WTC11 (cell line): Measurements from ENCODE around the gene DRC1. TPM values are rescaled to one million over a fixed set of nuclear protein-coding genes. Genes with fewer than 3 reads are reported as not detected.

Source experiments
- ATAC-seq: fragments of 200-7000 bp; cut with Tn5 transposase; 2 replicates; pipeline ENCODE4 v1.10.0; 2021; ENCODE audit warnings: mild to moderate bottlenecking, moderate library complexity
- CTCF ChIA-PET: fragments of 300-600 bp; sonication (Branson Sonifier 250); formaldehyde crosslinking; loops from one replicate; lab custom pipeline; 2021; ENCODE audit warnings: antibody characterized with exemption; lab: Charles Lee
- POLR2A ChIA-PET: fragments of 350-600 bp; sonication (Branson Sonifier 250); formaldehyde crosslinking; loops from one replicate; lab custom pipeline; 2021; ENCODE audit warnings: antibody characterized with exemption; lab: Charles Lee
- DNase-seq: peaks from one replicate; pipeline ENCODE4 v3.0.0; 2021; ENCODE audit warnings: low spot score
- H3K27ac Mint-ChIP-seq: 2 replicates; pipeline ENCODE4 v1.8.0; 2021; ENCODE audit warnings: mixed read lengths
- H3K27me3 Mint-ChIP-seq: 2 replicates; pipeline ENCODE4 v1.8.0; 2021; ENCODE audit warnings: low read depth, mild to moderate bottlenecking, moderate library complexity, mixed read lengths
- H3K36me3 Mint-ChIP-seq: 2 replicates; pipeline ENCODE4 v1.8.0; 2021; ENCODE audit warnings: mixed read lengths
- H3K4me1 Mint-ChIP-seq: 2 replicates; pipeline ENCODE4 v1.8.0; 2022; ENCODE audit warnings: mixed read lengths
- H3K4me3 Mint-ChIP-seq: 2 replicates; pipeline ENCODE4 v1.8.0; 2021; ENCODE audit warnings: mild to moderate bottlenecking, moderate library complexity, mixed read lengths
- H3K9me3 Mint-ChIP-seq: 2 replicates; pipeline ENCODE4 v1.8.0; 2021; ENCODE audit warnings: mixed read lengths
- ATF6 ChIP-seq: sonication (generic); formaldehyde crosslinking; IDR thresholded peaks from 2 replicates; pipeline ENCODE4 v1.8.1; 2023; ENCODE audit warnings: mild to moderate bottlenecking, missing genetic modification reagents
- ESRRA ChIP-seq: sonication (generic); formaldehyde crosslinking; IDR thresholded peaks from 2 replicates; pipeline ENCODE4 v1.8.1; 2022; ENCODE audit warnings: mild to moderate bottlenecking, missing genetic modification reagents, borderline replicate concordance
- FOXJ3 ChIP-seq: sonication (generic); formaldehyde crosslinking; IDR thresholded peaks from 2 replicates; pipeline ENCODE4 v1.9.0; 2021; ENCODE audit warnings: missing genetic modification reagents, mild to moderate bottlenecking, borderline replicate concordance
- FOXK1 ChIP-seq: sonication (generic); formaldehyde crosslinking; IDR thresholded peaks from 2 replicates; pipeline ENCODE4 v1.8.0; 2022; ENCODE audit warnings: mild to moderate bottlenecking, moderate library complexity, missing genetic modification reagents
- FOXP1 ChIP-seq: sonication (generic); formaldehyde crosslinking; IDR thresholded peaks from 2 replicates; pipeline ENCODE4 v1.8.0; 2022; ENCODE audit warnings: missing genetic modification reagents, mild to moderate bottlenecking, moderate library complexity, borderline replicate concordance
- GTF2I ChIP-seq: fragments of 250-450 bp; sonication (Bioruptor Pico); conservative IDR thresholded peaks from 2 replicates; pipeline ENCODE4 v1.4.0; 2021; ENCODE audit warnings: mild to moderate bottlenecking
- OVOL2 ChIP-seq: fragments of 250-450 bp; sonication (Bioruptor Pico); IDR thresholded peaks from 2 replicates; pipeline ENCODE4 v1.9.0; 2021; ENCODE audit warnings: mild to moderate bottlenecking, borderline replicate concordance
- PREB ChIP-seq: sonication (generic); formaldehyde crosslinking; IDR thresholded peaks from 2 replicates; pipeline ENCODE4 v1.8.1; 2022; ENCODE audit warnings: mild to moderate bottlenecking, missing genetic modification reagents, moderate library complexity, borderline replicate concordance
- RORB ChIP-seq: fragments of 250-450 bp; sonication (Bioruptor Pico); IDR thresholded peaks from 2 replicates; pipeline ENCODE4 v1.9.0; 2021; ENCODE audit warnings: mild to moderate bottlenecking
- STAT6 ChIP-seq: sonication (generic); formaldehyde crosslinking; conservative IDR thresholded peaks from 2 replicates; pipeline ENCODE4 v1.8.1; 2023; ENCODE audit warnings: mild to moderate bottlenecking, low read depth, missing genetic modification reagents, moderate library complexity
- TEAD4 ChIP-seq: sonication (generic); formaldehyde crosslinking; IDR thresholded peaks from 2 replicates; pipeline ENCODE4 v1.8.0; 2022; ENCODE audit warnings: mild to moderate bottlenecking, missing genetic modification reagents
- ZNF138 ChIP-seq: sonication (generic); formaldehyde crosslinking; conservative IDR thresholded peaks from 2 replicates; pipeline ENCODE4 v1.8.1; 2022; ENCODE audit warnings: mild to moderate bottlenecking, moderate library complexity, missing genetic modification reagents
- ZNF232 ChIP-seq: sonication (generic); formaldehyde crosslinking; IDR thresholded peaks from 2 replicates; pipeline ENCODE4 v1.8.0; 2022; ENCODE audit warnings: mild to moderate bottlenecking, missing genetic modification reagents
- ZNF263 ChIP-seq: sonication (generic); formaldehyde crosslinking; IDR thresholded peaks from 2 replicates; pipeline ENCODE4 v1.8.1; 2022; ENCODE audit warnings: low read depth, mild to moderate bottlenecking, moderate library complexity, missing genetic modification reagents
- ZNF423 ChIP-seq: fragments of 250-450 bp; sonication (Bioruptor Pico); IDR thresholded peaks from 2 replicates; pipeline ENCODE4 v2.1.2; 2022; ENCODE audit warnings: mild to moderate bottlenecking, moderate library complexity
- ZNF532 ChIP-seq: fragments of 250-450 bp; sonication (Bioruptor Pico); IDR thresholded peaks from 2 replicates; pipeline ENCODE4 v1.9.0; 2021; ENCODE audit warnings: mild to moderate bottlenecking, borderline replicate concordance
- total RNA-seq: library from RNA; stranded (reverse); gene quantifications from 3 replicates; pipeline ENCODE4 v1.2.3, GENCODE V29; 2021

The DRC1 gene
- total RNA-seq, 1 experiment from 2014 or later, result 0.55 TPM

GRCh38 chr2:26492749-26493515 lies 91.2 kb downstream of the DRC1 start:
- TF ChIP-seq ESRRA (CRISPR knock-in tag) (no peak), PREB (CRISPR knock-in tag) (no peak), FOXJ3 (CRISPR knock-in tag) (no peak), TEAD4 (CRISPR knock-in tag) (no peak), ZNF263 (CRISPR knock-in tag) (no peak), ZNF423 (CRISPR knock-in tag) (no peak), RORB (no peak), FOXP1 (no peak), ZNF232 (CRISPR knock-in tag) (no peak), GTF2I (CRISPR knock-in tag) (no peak), OVOL2 (CRISPR knock-in tag) (no peak), ZNF532 (CRISPR knock-in tag) (no peak), FOXK1 (CRISPR knock-in tag) (no peak), ATF6 (no peak), ZNF138 (CRISPR knock-in tag) (no peak), STAT6 (no peak)
- H3K4me1 Mint-ChIP-seq, result peaks cover 18% of the 10 kb centered on the region
- H3K4me3 Mint-ChIP-seq, result no peak overlapping the region
- no peaks in the 10 kb centered on the region for H3K36me3 Mint-ChIP-seq
- ChIA-PET POLR2A (no interaction called here), CTCF (interaction anchor here (1.3 to 2.9 kb wide), 3 partner anchors 10 to 28 kb away, joined by 3 to 18 read pairs (median 4); no protein-coding TSS in a partner anchor)
- no peaks in the 10 kb centered on the region; the same call in 1 of the 2 replicates for H3K27me3 Mint-ChIP-seq
- no peak overlapping the region for H3K27ac Mint-ChIP-seq
- ATAC-seq, result no peak
- DNase-seq, result no peak
- no peaks in the 10 kb centered on the region for H3K9me3 Mint-ChIP-seq
